Effector memory CD4-positive, alpha-beta T cell (primary cell): Measurements from ENCODE around the gene PTCH2.

Experiments used
- DNase-seq, 3 donors: peaks; one replicate each; pipeline ENCODE4 v3.0.0-alpha.2; 2020
- H3K27ac ChIP-seq: 2 replicates; pipeline ENCODE4 v1.7.0; 2013; ENCODE audit warnings: mild to moderate bottlenecking, low read length, moderate library complexity; ENCODE audit not compliant: insufficient read depth, poor library complexity, severe bottlenecking
- H3K27me3 ChIP-seq: replicated peaks from 2 replicates; pipeline ENCODE4 v1.7.0; 2013; ENCODE audit warnings: mild to moderate bottlenecking, low read length; ENCODE audit not compliant: insufficient read depth, control insufficient read depth, poor library complexity, severe bottlenecking
- H3K36me3 ChIP-seq: 2 replicates; pipeline ENCODE4 v1.7.0; 2013; ENCODE audit warnings: mild to moderate bottlenecking, low read length, moderate library complexity; ENCODE audit not compliant: control insufficient read depth, insufficient read depth
- H3K4me1 ChIP-seq: 2 replicates; pipeline ENCODE4 v1.7.0; 2013; ENCODE audit warnings: low read length, mild to moderate bottlenecking; ENCODE audit not compliant: control insufficient read depth, insufficient read depth, poor library complexity, severe bottlenecking
- H3K4me3 ChIP-seq: 2 replicates; pipeline ENCODE4 v1.7.0; 2013; ENCODE audit warnings: low read length, low read depth, mild to moderate bottlenecking; ENCODE audit not compliant: insufficient read depth, poor library complexity, severe bottlenecking
- H3K9me3 ChIP-seq: 2 replicates; pipeline ENCODE4 v1.7.0; 2013; ENCODE audit warnings: mild to moderate bottlenecking, low read length, moderate library complexity; ENCODE audit not compliant: control insufficient read depth

The PTCH2 gene

DNA sequence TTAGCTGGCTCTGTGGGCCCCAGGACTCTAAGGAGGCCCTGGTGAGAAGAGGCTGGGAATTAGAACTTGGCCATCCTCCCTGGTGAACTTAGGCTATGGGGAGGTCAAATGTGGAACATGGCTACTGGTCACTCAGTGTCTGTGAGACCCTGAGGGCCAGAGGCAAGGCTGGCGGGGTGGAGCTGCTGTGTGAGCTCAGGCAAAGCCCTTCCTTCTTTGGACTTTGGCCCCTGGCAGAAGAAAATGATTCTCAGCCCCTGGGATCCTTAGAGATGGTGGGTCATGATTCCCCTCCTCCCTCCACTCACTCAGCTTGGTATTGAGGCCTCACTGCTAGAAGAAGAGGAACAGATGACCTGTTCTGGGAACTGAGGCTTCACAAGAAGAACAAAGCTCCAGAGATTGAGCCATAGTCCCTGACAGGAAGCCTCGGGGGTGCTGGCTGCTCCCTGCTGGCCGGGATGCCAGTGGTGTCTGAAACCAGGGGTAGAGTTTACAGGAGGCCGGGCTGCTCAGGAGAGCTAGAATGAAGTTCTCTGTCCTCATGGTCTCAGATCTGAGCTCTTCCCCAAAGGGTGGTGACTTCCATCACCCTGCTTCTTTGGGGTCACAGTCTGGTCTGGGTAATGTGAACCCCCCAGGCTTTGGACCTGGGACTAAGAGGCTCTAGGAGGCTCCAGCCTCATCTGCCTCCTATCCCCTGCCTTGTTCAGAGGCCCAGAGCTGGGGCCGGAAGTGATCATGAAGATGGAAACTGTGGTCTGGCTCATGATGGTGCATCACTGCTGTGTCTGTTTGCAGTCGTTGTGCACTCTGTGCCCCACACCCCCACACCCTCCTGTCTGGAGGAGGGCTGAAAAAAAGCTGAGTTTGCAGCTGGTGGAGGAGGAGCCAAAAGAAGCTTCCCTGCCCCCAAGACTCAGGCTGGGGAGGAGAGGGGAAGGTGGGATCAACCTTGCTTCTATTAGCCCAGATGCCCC is 33.8 kb downstream of the PTCH2 start:
- DNase-seq = peak; percentile 82 to 88 (median 83)
- Histone ChIP-seq H3K9me3 (no peaks in the 10 kb centered on the region), H3K4me1 (peaks cover 77% of the 10 kb centered on the region), H3K36me3 (peaks cover 25% of the 10 kb centered on the region), H3K27ac (peak overlapping the region; percentile 98), H3K4me3 (peak overlapping the region; percentile 24), H3K27me3 (no peaks in the 10 kb centered on the region)

DNA sequence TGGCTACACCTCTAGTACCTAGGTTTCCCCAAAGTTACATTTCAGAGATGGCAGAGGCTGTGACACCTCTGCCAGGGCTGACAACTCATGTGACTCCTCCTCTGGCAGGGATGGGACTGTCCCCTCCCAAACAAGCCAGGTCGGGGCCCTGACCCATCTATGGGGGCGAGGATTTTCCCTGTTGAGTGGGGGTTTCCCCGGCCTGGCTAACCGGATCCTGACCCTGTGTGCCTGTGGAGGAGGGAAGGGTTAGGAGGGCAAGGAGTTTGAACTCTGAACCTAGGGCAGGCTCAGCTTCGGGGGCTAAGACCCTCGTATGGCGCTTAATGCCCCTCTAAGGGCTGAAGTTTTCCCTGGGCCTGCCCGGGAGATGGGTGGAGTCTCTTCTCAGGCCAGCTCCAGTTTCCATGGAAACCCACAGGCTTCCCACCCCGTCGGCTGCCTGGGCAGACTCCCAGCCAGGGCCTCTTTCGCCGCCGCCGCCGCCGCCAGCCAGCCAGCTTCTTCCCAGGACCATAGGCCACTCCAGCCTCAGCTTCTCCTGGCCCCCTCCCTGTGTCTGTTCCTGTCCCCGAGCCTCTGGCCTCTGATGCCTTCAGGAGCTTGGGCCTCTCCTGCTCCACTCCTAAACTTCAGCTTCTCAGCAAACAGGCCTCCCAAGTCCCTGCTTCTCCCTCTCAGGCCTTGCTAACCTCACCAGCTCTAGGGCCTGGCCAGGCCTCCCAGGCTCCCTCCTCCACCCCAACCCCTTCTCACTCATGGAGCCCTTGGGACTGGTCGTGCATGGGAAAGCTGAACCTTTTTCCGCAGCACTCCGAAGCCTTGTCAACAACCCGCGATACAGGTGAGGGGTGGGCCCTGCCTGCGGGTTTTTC is 34.8 kb downstream of the PTCH2 start, which contains the start of gene BTBD19:
BTBD19 (plus strand) TSS at position 461 of the 875 bp plus-strand sequence; CDS start at position 759, 298 bp downstream.
- Histone ChIP-seq H3K36me3 (peaks cover 34% of the 10 kb centered on the region), H3K4me1 (peaks cover 81% of the 10 kb centered on the region), H3K9me3 (no peaks in the 10 kb centered on the region), H3K4me3 (peak within 1 kb of the TSS; percentile 24), H3K27ac (peak within 1 kb of the TSS; percentile 98), H3K27me3 (no peaks in the 10 kb centered on the region)
- DNase-seq = peak; percentile 14 to 77 (median 76)

DNA sequence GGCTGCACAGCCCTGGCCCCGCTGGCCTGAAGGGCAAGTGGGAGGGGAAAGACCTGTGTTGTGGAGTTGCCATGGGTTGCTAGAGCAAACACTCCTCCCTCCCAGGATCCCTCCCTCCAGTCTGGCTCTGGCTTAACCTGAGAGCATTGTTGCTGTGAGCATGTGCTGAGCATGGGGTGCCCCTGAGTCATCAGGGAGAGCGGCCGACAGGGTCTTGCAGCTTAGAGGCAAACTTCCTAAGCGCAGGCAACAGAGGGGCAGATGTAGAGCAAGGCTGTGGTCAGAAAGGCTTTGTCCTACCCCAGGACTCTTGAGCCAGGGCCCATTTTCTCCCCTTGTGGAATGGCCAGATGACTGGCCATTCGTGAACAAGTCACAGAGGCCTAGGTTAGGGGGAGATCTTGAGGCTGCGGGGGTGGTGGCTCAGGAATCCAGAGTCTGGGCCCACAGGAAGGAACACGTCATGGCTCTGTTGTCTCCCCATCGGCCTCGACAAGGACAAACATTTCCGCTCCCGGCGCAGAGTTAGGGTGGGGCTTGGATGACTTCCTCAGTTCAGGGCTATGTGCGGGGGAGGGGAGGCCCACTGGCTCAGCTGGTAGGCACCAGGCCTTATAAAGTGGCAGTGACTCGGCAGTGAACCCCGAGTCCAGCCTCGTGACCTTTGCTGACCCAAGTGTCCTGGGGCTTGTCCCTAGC is 35.5 kb downstream of the PTCH2 start:
- H3K4me1 ChIP-seq = peaks cover 82% of the 10 kb centered on the region
- no peaks in the 10 kb centered on the region for H3K27me3 ChIP-seq
- H3K9me3 ChIP-seq = no peaks in the 10 kb centered on the region
- H3K36me3 ChIP-seq = peaks cover 42% of the 10 kb centered on the region
- DNase-seq = peak; percentile 87 to 93 (median 90)
- no peak overlapping the region for H3K4me3 ChIP-seq
- peak overlapping the region; percentile 98 for H3K27ac ChIP-seq

DNA sequence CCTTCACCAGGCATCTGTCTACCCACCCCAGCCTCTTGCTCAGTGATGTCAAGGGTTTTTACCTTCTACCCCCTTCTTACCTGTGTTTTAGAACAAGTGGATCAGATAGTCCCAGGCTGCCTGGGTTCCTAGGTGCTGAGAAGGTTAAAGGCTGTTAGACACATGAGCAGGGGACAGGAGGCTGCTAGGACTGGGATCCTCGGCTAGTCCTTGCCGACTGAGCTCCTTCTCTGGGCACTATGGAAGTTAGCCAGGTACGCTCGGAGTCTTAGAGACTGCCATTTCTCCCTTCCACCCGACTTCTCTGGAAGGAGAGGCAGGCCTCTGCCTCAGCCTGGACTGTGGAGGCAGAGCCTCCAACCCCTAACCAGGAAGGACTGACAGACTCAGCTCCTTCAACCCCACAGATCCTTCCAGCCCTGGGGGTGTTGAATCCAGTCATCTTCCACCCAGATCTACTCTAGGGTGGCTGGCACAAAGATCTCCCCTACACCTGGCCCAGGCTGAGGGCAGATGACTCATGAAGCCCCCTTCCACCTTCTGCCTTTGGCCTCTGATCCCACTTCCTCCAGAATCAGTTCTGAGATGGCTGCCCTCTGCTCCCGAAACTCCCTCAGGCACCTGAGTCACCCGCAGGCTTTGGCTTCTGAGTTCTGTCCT is 36.2 kb downstream of the PTCH2 start, which contains the start of gene DYNLT4:
DYNLT4 (minus strand) TSS at position 648 of the 660 bp plus-strand sequence. CDS start 683 bp downstream, outside the sequence.
- peak within 1 kb of the TSS; percentile 98 for H3K27ac ChIP-seq
- peaks cover 42% of the 10 kb centered on the region for H3K36me3 ChIP-seq
- DNase-seq = no peak
- H3K27me3 ChIP-seq = no peaks in the 10 kb centered on the region
- H3K4me1 ChIP-seq = peaks cover 84% of the 10 kb centered on the region
- no peaks in the 10 kb centered on the region for H3K9me3 ChIP-seq
- no peak within 1 kb of the TSS for H3K4me3 ChIP-seq

DNA sequence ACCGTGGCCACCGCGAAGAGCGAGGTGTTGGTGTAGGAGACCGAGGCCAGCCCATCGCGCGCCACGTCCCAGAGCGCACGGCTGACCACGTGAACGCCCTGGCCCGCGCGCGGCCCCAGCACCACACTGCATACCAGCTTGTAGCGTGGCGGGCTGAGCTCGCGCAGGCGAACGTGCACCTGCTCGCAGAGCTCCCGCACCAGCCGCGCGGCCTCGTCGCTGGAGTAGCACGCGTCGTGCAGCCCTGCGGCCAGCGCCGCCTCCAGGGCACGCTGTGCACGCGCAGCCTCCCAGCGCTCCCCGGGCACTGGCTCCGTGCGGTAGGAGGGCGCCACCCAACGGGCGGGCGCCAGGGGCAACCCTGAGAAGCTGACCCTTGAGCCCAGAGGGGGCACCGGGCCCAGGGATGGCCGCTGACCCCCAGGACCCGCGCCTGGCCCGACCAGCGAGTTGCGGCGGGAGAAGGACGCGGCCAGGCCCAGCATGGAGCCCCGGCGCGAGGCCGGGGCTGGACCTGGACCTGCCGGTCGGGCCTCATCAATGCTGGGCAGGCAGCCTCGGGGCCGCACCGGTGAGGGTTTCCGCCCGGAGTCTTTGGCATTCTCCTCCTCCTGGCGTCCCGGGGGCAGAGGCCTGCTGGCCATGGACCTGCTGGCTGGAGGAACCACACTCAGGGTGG is 36.9 kb downstream of the PTCH2 start:
- Histone ChIP-seq H3K9me3 (no peaks in the 10 kb centered on the region), H3K36me3 (peaks cover 42% of the 10 kb centered on the region), H3K27ac (peak overlapping the region; percentile 98), H3K27me3 (no peaks in the 10 kb centered on the region), H3K4me3 (no peak overlapping the region), H3K4me1 (peaks cover 77% of the 10 kb centered on the region)
- DNase-seq = peak in 2 of 3 donors; percentile 24 to 35

DNA sequence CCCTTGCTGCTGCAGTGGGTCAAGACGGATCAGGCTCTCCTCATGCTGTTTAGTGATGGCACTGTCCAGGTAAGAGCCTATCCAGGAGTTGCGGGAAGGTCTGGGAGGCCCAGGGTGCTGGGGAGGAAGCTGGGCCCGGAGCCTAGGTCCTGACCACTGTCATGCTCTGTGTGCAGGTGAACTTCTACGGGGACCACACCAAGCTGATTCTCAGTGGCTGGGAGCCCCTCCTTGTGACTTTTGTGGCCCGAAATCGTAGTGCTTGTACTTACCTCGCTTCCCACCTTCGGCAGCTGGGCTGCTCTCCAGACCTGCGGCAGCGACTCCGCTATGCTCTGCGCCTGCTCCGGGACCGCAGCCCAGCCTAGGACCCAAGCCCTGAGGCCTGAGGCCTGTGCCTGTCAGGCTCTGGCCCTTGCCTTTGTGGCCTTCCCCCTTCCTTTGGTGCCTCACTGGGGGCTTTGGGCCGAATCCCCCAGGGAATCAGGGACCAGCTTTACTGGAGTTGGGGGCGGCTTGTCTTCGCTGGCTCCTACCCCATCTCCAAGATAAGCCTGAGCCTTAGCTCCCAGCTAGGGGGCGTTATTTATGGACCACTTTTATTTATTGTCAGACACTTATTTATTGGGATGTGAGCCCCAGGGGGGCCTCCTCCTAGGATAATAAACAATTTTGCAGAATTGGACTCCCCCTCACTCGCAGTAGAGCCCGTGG is 37.6 kb downstream of the PTCH2 start:
- Histone ChIP-seq H3K4me3 (no peak overlapping the region), H3K27me3 (no peaks in the 10 kb centered on the region), H3K36me3 (peaks cover 42% of the 10 kb centered on the region), H3K27ac (peak overlapping the region; percentile 46), H3K4me1 (peaks cover 70% of the 10 kb centered on the region), H3K9me3 (no peaks in the 10 kb centered on the region)
- DNase-seq = peak in 1 of 3 donors; percentile 17

DNA sequence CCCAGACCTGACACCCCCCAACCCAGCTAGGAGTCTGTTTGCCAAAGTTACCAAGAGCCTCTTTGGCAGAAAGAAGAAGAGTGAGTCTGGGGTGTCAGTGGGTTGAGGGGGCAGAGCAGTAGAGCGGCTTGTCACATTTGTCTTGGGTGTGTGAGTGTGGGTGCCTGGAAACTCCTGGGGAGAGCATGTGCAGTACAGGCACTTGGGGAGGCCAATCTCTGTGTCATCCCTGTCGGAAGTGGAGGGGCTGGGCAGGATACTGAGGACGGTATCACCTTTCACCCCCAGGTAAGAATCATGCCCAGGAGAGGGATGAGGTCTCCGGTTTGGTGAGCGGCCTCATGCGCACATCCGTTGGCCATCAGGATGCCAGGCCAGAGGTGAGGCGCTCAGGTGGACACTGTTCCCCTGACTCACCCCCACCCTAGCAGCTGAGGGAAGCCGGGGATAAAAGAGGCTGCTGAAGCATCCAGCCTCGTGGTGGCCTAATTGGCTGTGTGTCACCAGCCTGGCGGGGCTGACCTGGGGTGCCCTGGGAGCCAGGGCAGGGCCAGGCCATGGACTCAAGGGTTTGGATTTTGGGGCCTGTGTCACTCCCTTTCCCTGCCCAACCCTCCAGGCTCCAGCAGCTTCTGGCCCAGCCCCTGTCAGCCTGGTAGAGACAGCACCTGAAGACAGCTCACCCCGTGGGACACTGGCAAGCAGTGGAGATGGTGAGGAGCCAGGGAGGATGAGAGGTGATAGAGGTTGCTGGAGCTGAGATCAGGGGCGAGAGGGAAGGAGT is 39.5 kb downstream of the PTCH2 start:
- Histone ChIP-seq H3K9me3 (no peaks in the 10 kb centered on the region), H3K36me3 (peaks cover 42% of the 10 kb centered on the region), H3K27me3 (no peaks in the 10 kb centered on the region), H3K27ac (peak overlapping the region; percentile 95), H3K4me1 (peaks cover 55% of the 10 kb centered on the region), H3K4me3 (peak overlapping the region; percentile 99)
- DNase-seq = no peak

DNA sequence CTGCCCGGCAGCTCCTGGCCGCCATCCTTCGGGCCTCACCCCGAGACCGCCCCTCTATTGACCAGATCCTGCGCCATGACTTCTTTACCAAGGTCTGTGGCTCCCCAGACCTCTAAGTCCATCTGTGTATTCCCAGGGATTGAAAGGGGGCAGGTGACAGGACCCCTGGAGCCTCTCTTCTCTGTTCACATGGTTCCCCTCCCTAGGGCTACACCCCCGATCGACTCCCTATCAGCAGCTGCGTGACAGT is 40.1 kb downstream of the PTCH2 start:
- H3K4me3 ChIP-seq = peak overlapping the region; percentile 99
- peaks cover 42% of the 10 kb centered on the region for H3K36me3 ChIP-seq
- no peaks in the 10 kb centered on the region for H3K27me3 ChIP-seq
- DNase-seq = no peak
- H3K27ac ChIP-seq = peak overlapping the region; percentile 95
- H3K9me3 ChIP-seq = no peaks in the 10 kb centered on the region
- H3K4me1 ChIP-seq = peaks cover 50% of the 10 kb centered on the region
